Sigmoid colon (tissue), 4 donors: ENCODE measurements around the gene PLD2.

ENCODE experiments used
- EP300 ChIP-seq, 4 donors: sonication (generic); formaldehyde crosslinking; IDR thresholded peaks; one replicate each; pipeline ENCODE4 v1.6.1; 2017; ENCODE audit warnings: antibody characterized with exemption in 4 of 4
- POLR2A ChIP-seq, 2 donors: fragments of 450-650 bp; IDR thresholded peaks; one replicate each; pipeline ENCODE4 v1.6.1; 2016; ENCODE audit warnings: antibody characterized with exemption in 2 of 2, mild to moderate bottlenecking in 2 of 2, moderate library complexity in 2 of 2
- POLR2AphosphoS5 ChIP-seq, 4 donors: sonication (generic); formaldehyde crosslinking; IDR thresholded peaks; one replicate each; pipeline ENCODE4 v1.6.1; 2017; ENCODE audit warnings: antibody characterized with exemption in 4 of 4
- TF ChIP-seq, protein P1 (sequence below), 4 experiments: fragments of 450-650 bp in 3 of 4; fragments of 200-600 bp in 1 of 4; IDR thresholded peaks; one replicate each; pipeline ENCODE4 v1.5.1; 2016 to 2019; ENCODE audit warnings: antibody characterized with exemption in 4 of 4, mild to moderate bottlenecking in 3 of 4, moderate library complexity in 2 of 4

DNA sequence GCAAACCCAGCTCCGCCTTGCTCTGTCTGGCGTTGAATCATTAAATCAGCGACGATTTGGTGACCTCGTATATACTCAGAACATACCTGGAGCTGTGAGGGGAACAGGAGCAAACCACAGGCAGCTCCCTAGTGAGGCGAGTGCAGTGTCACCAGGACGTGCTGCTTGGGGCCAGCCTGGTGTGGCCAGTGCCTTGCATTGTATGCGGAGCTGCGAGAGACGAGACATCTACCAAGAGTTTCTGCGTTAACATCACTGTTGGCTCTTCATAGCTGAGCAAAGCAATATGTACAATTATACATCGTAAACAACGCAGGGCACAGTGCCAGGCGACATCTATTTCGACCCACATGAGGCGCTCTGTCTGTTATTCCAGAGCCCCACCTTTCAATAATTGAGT is 54.1 kb downstream of the PLD2 start:
- TF ChIP-seq, protein P1, sequence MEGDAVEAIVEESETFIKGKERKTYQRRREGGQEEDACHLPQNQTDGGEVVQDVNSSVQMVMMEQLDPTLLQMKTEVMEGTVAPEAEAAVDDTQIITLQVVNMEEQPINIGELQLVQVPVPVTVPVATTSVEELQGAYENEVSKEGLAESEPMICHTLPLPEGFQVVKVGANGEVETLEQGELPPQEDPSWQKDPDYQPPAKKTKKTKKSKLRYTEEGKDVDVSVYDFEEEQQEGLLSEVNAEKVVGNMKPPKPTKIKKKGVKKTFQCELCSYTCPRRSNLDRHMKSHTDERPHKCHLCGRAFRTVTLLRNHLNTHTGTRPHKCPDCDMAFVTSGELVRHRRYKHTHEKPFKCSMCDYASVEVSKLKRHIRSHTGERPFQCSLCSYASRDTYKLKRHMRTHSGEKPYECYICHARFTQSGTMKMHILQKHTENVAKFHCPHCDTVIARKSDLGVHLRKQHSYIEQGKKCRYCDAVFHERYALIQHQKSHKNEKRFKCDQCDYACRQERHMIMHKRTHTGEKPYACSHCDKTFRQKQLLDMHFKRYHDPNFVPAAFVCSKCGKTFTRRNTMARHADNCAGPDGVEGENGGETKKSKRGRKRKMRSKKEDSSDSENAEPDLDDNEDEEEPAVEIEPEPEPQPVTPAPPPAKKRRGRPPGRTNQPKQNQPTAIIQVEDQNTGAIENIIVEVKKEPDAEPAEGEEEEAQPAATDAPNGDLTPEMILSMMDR (IDR thresholded peaks at IDR 0.05): no peak
- TF ChIP-seq EP300 (IDR thresholded peaks at IDR 0.05) (no peak), POLR2A (IDR thresholded peaks at IDR 0.05) (no peak), POLR2AphosphoS5 (IDR thresholded peaks at IDR 0.05) (no peak)
